HCT116 (cell line): ENCODE data around the gene SLC25A21.

Experiments
- CEBPB ChIP-seq: IDR thresholded peaks from 2 replicates; pipeline ENCODE4 v1.6.1; 2012; ENCODE audit warnings: low read depth
- EGR1 ChIP-seq: IDR thresholded peaks from 2 replicates; pipeline ENCODE4 v1.6.1; 2012; ENCODE audit warnings: low read depth
- EZH2 ChIP-seq: fragments of 200-600 bp; sonication (generic); IDR thresholded peaks from 2 replicates; pipeline ENCODE4 v1.6.1; 2017; ENCODE audit warnings: antibody characterized with exemption, mixed run types
- MAX ChIP-seq: IDR thresholded peaks from 2 replicates; pipeline ENCODE4 v1.6.1; 2012
- POLR2A ChIP-seq: IDR thresholded peaks from 2 replicates; pipeline ENCODE4 v1.7.0; 2011; ENCODE audit warnings: borderline replicate concordance; ENCODE audit not compliant: insufficient read depth, insufficient read length; ENCODE audit errors: extremely low read depth
- POLR2AphosphoS5 ChIP-seq: IDR thresholded peaks from 2 replicates; pipeline ENCODE4 v1.6.1; 2011; ENCODE audit warnings: mild to moderate bottlenecking, low read depth, low read length, moderate library complexity
- RAD21 ChIP-seq: IDR thresholded peaks from 2 replicates; pipeline ENCODE4 v1.6.1; 2012; ENCODE audit warnings: low read depth, mild to moderate bottlenecking
- SP1 ChIP-seq: IDR thresholded peaks from 2 replicates; pipeline ENCODE4 v1.6.1; 2012; ENCODE audit warnings: low read depth
- SRF ChIP-seq: IDR thresholded peaks from 2 replicates; pipeline ENCODE4 v1.6.1; 2012; ENCODE audit warnings: low read depth
- YY1 ChIP-seq: IDR thresholded peaks from 2 replicates; pipeline ENCODE4 v1.6.1; 2011; ENCODE audit warnings: low read length, low read depth, moderate library complexity, mild to moderate bottlenecking; ENCODE audit not compliant: insufficient replicate concordance; ENCODE audit errors: extremely low read depth
- ZFX ChIP-seq: fragments of 450-650 bp; IDR thresholded peaks from 2 replicates; pipeline ENCODE4 v1.6.1; 2017
- TF ChIP-seq, protein P1 (sequence below), 3 experiments: fragments of 200-600 bp in 1 of 3; sonication (generic) in 1 of 3; IDR thresholded peaks in 2 of 3; conservative IDR thresholded peaks in 1 of 3; 2 replicates each; pipeline ENCODE4 v1.5.1; 2012 to 2017; ENCODE audit warnings: low read depth in 2 of 3, low read length in 2 of 3, antibody characterized with exemption in 1 of 3, borderline replicate concordance in 1 of 3, control low read depth in 1 of 3, mild to moderate bottlenecking in 1 of 3, mixed read lengths in 1 of 3, mixed run types in 1 of 3, moderate library complexity in 1 of 3; ENCODE audit not compliant: insufficient read depth in 1 of 3
- TF ChIP-seq, protein P2 (sequence below): IDR thresholded peaks from 2 replicates; pipeline ENCODE4 v1.6.1; 2012

- TF ChIP-seq, protein P1, sequence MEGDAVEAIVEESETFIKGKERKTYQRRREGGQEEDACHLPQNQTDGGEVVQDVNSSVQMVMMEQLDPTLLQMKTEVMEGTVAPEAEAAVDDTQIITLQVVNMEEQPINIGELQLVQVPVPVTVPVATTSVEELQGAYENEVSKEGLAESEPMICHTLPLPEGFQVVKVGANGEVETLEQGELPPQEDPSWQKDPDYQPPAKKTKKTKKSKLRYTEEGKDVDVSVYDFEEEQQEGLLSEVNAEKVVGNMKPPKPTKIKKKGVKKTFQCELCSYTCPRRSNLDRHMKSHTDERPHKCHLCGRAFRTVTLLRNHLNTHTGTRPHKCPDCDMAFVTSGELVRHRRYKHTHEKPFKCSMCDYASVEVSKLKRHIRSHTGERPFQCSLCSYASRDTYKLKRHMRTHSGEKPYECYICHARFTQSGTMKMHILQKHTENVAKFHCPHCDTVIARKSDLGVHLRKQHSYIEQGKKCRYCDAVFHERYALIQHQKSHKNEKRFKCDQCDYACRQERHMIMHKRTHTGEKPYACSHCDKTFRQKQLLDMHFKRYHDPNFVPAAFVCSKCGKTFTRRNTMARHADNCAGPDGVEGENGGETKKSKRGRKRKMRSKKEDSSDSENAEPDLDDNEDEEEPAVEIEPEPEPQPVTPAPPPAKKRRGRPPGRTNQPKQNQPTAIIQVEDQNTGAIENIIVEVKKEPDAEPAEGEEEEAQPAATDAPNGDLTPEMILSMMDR (IDR thresholded peaks at IDR 0.05 in 2 of 3, conservative IDR thresholded peaks at IDR 0.05 in 1 of 3; ENCODE audit: borderline replicate concordance in 1 of 3, insufficient read depth in 1 of 3, low read depth in 2 of 3, low read length in 2 of 3) = no peak
- TF ChIP-seq CEBPB (no peak), RAD21 (no peak), ZFX (no peak), POLR2AphosphoS5 (no peak), SP1 (0 out of 2 replicates have a peak, but pooled peaks have one; percentile 38), POLR2A (no peak), YY1 (no peak), SRF (peak; percentile 23; the same call in 1 of the 2 replicates), EZH2 (no peak), MAX (no peak), EGR1 (no peak)
- TF ChIP-seq, protein P2, sequence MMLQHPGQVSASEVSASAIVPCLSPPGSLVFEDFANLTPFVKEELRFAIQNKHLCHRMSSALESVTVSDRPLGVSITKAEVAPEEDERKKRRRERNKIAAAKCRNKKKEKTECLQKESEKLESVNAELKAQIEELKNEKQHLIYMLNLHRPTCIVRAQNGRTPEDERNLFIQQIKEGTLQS = no peak
Observed at GRCh38 chr14:36996133-36996856, 176.1 kb downstream of the SLC25A21 start.
